GM12878 (cell line): Measurements from ENCODE around the gene SPPL2B. TPM values are rescaled to one million over a fixed set of nuclear protein-coding genes. Genes with fewer than 3 reads are reported as not detected.

Source experiments
- ATAC-seq: fragments of 200-7000 bp; cut with Tn5 transposase; 3 replicates; pipeline ENCODE4 v1.9.1; 2020; ENCODE audit warnings: mild to moderate bottlenecking, moderate library complexity
- BruUV-seq: library from RNA; stranded (reverse); fragments of 400-500 nt; replicated peaks from 2 replicates; lab custom pipeline; 2021; lab: Mats Ljungman, UMichigan
- CTCF ChIA-PET: fragments of 300-600 bp; sonication (Branson Sonifier 250); formaldehyde crosslinking; extraction: SDS; loops from one replicate; lab custom pipeline; 2021; ENCODE audit warnings: inconsistent platforms; lab: Yijun Ruan, JAX
- POLR2A ChIA-PET: fragments of 350-600 bp; formaldehyde crosslinking; extraction: SDS; loops from one replicate; lab custom pipeline; 2021; ENCODE audit warnings: inconsistent platforms; lab: Charles Lee
- RAD21 ChIA-PET: fragments of 300-600 bp; sonication (Branson Sonifier 250); formaldehyde crosslinking; loops from one replicate; lab custom pipeline; 2023; ENCODE audit warnings: antibody characterized with exemption; ENCODE audit not compliant: unreplicated experiment; lab: Charles Lee
- SMC1A ChIA-PET: fragments of 300-600 bp; sonication (Branson Sonifier 250); formaldehyde crosslinking; loops from one replicate; lab custom pipeline; 2023; ENCODE audit not compliant: unreplicated experiment, uncharacterized antibody; lab: Charles Lee
- DNase-seq: peaks from one replicate; pipeline ENCODE4 v3.0.0-alpha.2; 2011; ENCODE audit warnings: low read depth, low spot score
- FAIRE-seq: peaks from 3 replicates; lab custom pipeline; 2011; peaks lifted over from hg19 to GRCh38; lab: Jason Lieb, UNC
- H2AFZ ChIP-seq: 2 replicates; pipeline ENCODE4 v1.6.0; 2011; ENCODE audit warnings: low read depth, low read length, control low read depth; ENCODE audit not compliant: control insufficient read depth
- H3K27ac ChIP-seq: 2 replicates; pipeline ENCODE4 v1.5.1; 2011; ENCODE audit warnings: control low read depth; ENCODE audit not compliant: control insufficient read depth, insufficient read depth
- H3K27me3 ChIP-seq, 2 experiments: replicated peaks in 1 of 2; 2 replicates each; pipeline versions ENCODE4 v1.6.0 to v1.6.1; 2011; ENCODE audit warnings: low read length in 1 of 2; ENCODE audit not compliant: control insufficient read depth in 2 of 2, insufficient read depth in 2 of 2
- H3K36me3 ChIP-seq, 2 experiments: 2 replicates each; pipeline ENCODE4 v1.5.1; 2011; ENCODE audit warnings: low read length in 1 of 2; ENCODE audit not compliant: control insufficient read depth in 2 of 2, insufficient read depth in 2 of 2
- H3K4me1 ChIP-seq: 2 replicates; pipeline ENCODE4 v1.6.1; 2011; ENCODE audit warnings: mild to moderate bottlenecking, low read length, moderate library complexity, mixed read lengths; ENCODE audit not compliant: control insufficient read depth, insufficient read depth
- H3K4me2 ChIP-seq: 2 replicates; pipeline ENCODE4 v1.6.0; 2011; ENCODE audit warnings: control low read depth; ENCODE audit not compliant: control insufficient read depth, insufficient read depth
- H3K4me3 ChIP-seq: fragments of 200-600 bp; sonication (generic); 2 replicates; pipeline ENCODE4 v1.5.1; 2016
- H3K79me2 ChIP-seq: 2 replicates; pipeline ENCODE4 v1.6.0; 2011; ENCODE audit warnings: low read length; ENCODE audit not compliant: control insufficient read depth, insufficient read depth
- H3K9ac ChIP-seq: 2 replicates; pipeline ENCODE4 v1.8.0; 2011; ENCODE audit warnings: low read length, control low read depth, mixed read lengths; ENCODE audit not compliant: control insufficient read depth, insufficient read depth
- H3K9me3 ChIP-seq: replicated peaks from 3 replicates; pipeline ENCODE4 v1.5.1; 2011; ENCODE audit warnings: mild to moderate bottlenecking, low read length; ENCODE audit not compliant: control insufficient read depth, insufficient read depth
- H4K20me1 ChIP-seq: 2 replicates; pipeline ENCODE4 v1.6.0; 2011; ENCODE audit not compliant: control insufficient read depth, insufficient read depth
- BRCA1 ChIP-seq: IDR thresholded peaks from 2 replicates; pipeline ENCODE4 v1.6.1; 2011; ENCODE audit warnings: low read depth, low read length, improper control_type of control experiment
- CHD4 ChIP-seq: fragments of 200-600 bp; sonication (generic); IDR thresholded peaks from 2 replicates; pipeline ENCODE4 v1.6.1; 2016; ENCODE audit warnings: mild to moderate bottlenecking
- NR2F1 ChIP-seq: fragments of 450-650 bp; conservative IDR thresholded peaks from 2 replicates; pipeline ENCODE4 v1.6.1; 2017; ENCODE audit warnings: mild to moderate bottlenecking
- PBX3 ChIP-seq: IDR thresholded peaks from 2 replicates; pipeline ENCODE4 v1.6.1; 2011; ENCODE audit warnings: mild to moderate bottlenecking, low read depth, low read length, moderate library complexity; ENCODE audit not compliant: insufficient replicate concordance
- RB1 ChIP-seq: fragments of 450-650 bp; formaldehyde crosslinking; IDR thresholded peaks from 2 replicates; pipeline ENCODE4 v1.6.1; 2017; ENCODE audit warnings: mild to moderate bottlenecking, borderline replicate concordance
- RELA ChIP-seq: fragments of 450-650 bp; IDR thresholded peaks from 2 replicates; pipeline ENCODE4 v1.8.0; 2014; ENCODE audit warnings: borderline replicate concordance; ENCODE audit not compliant: partially characterized antibody
- TAF1 ChIP-seq: IDR thresholded peaks from 2 replicates; pipeline ENCODE4 v1.6.1; 2011; ENCODE audit warnings: mild to moderate bottlenecking, low read depth, low read length, borderline replicate concordance
- TBL1XR1 ChIP-seq: IDR thresholded peaks from 2 replicates; pipeline ENCODE4 v1.6.1; 2012; ENCODE audit warnings: low read depth, low read length, improper control_type of control experiment
- WGBS: methylation state at CpG from one replicate; pipeline ENCODE4 v1.1.6; 2016; ENCODE audit warnings: low lambda C conversion rate; ENCODE audit not compliant: insufficient replicate concordance, insufficient coverage; ENCODE audit errors: missing lambda C conversion rate; 5-methylcytosine and 5-hydroxymethylcytosine counted together
- in situ Hi-C: fragments of 300-500 bp; cut with MboI; formaldehyde crosslinking; loops from 9 replicates; pipeline ENCODE4 v1.14.3; 2018; ENCODE audit warnings: mixed read lengths
- intact Hi-C: fragments of 100-400 bp; cut with micrococcal nuclease; formaldehyde crosslinking; loops from one replicate; pipeline ENCODE4 v1.14.2; 2022; ENCODE audit not compliant: unreplicated experiment
- polyA plus RNA-seq, 11 experiments: library from polyadenylated mRNA; depleted of rRNA in 4 of 11; unstranded in 6 of 11; stranded (reverse) in 5 of 11; fragments of >200 nt; fragmentation: Nextera tagmentation in 4 of 11; fragmentation: Illumina TruSeq in 1 of 11; extraction: Ambion mirVana in 4 of 11; extraction: Trizol in 1 of 11; gene quantifications; 1 replicate in 1 of 11; 2 replicates in 10 of 11; pipeline versions ENCODE4 v1.2.1 to v1.2.3, GENCODE V29; 2011 to 2016; ENCODE audit warnings: inconsistent platforms in 2 of 11, missing spikeins in 2 of 11, low read depth in 1 of 11
- total RNA-seq, 4 experiments: library from RNA; depleted of rRNA in 3 of 4; stranded (reverse); fragments of >200 nt in 3 of 4; fragmentation: Illumina TruSeq in 1 of 4; extraction: Trizol in 1 of 4; gene quantifications; 2 replicates each; pipeline versions ENCODE4 v1.2.1 to v1.2.3, GENCODE V29; 2013 to 2021
- TF ChIP-seq, protein P1 (sequence below): fragments of 450-650 bp; formaldehyde crosslinking; IDR thresholded peaks from 2 replicates; pipeline ENCODE4 v1.4.0; 2020; ENCODE audit warnings: mild to moderate bottlenecking, moderate library complexity
- TF ChIP-seq, protein P2 (sequence below): IDR thresholded peaks from 2 replicates; pipeline ENCODE4 v1.6.1; 2012; ENCODE audit warnings: improper control_type of control experiment, low read depth, low read length; ENCODE audit not compliant: insufficient replicate concordance
- TF ChIP-seq, protein P3 (sequence below): IDR thresholded peaks from 2 replicates; pipeline ENCODE4 v1.6.1; 2011; ENCODE audit warnings: borderline replicate concordance, low read depth, mild to moderate bottlenecking, moderate library complexity, low read length; ENCODE audit not compliant: insufficient read depth, poor library complexity, severe bottlenecking

Gene SPPL2B
- total and polyA plus RNA-seq, 10 of the 15 experiments (the other 5 are each of a cell fraction or from before 2014, with no cell fraction given) = 0.29 to 56.5 (median 18.3) TPM

DNA sequence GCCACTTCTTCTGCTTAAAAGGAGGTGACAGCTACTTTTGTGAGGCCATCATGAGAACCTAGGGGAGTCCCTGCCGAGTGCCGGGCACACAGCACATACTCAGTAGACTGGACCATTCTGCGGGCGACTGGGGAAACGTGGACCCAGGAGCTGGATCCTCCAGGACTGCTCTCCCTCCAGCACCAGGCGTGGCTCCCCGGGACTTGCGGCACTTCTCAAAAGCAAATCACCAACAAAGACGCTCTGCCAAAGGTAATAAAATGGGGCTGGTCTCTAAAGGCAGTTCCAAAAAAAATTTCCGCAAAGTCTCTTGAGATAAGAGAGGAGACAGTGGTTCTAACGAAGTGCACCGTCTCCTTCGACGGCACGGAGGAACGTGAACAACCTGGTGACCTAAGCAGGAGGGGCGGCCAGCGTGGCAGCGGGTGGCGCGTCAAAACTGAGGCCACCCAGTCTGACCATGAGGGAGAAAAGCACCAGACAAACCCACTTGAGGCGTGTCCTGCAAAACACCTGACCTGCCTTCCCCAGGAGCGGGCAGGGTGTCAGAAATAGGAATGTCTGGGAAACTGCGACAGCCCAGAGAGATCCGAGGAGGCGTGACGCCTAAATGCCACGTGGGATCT lies 30.2 kb downstream of the SPPL2B start:
- H3K4me1 ChIP-seq = no peaks in the 10 kb centered on the region
- no peak overlapping the region for H3K9ac ChIP-seq
- 66% methylated on average over 28 of the region's 28 CpGs for WGBS
- intact Hi-C loops (no loop called here), in situ Hi-C loops (no loop called here)
- no peak overlapping the region for H2AFZ ChIP-seq
- CTCF ChIA-PET = no interaction called here
- DNase-seq = no peak
- POLR2A ChIA-PET = no interaction called here
- no peaks in the 10 kb centered on the region for H3K79me2 ChIP-seq
- H4K20me1 ChIP-seq = no peaks in the 10 kb centered on the region
- RAD21 ChIA-PET = no interaction called here
- H3K9me3 ChIP-seq = no peaks in the 10 kb centered on the region; the same call in 2 of the 3 replicates
- FAIRE-seq = no peak
- no peaks in the 10 kb centered on the region for H3K27me3 ChIP-seq
- no peak overlapping the region for H3K4me3 ChIP-seq
- no peak overlapping the region for H3K4me2 ChIP-seq
- H3K27ac ChIP-seq = no peak overlapping the region
- no peak for ATAC-seq
- no TSS peak for BruUV-seq
- H3K36me3 ChIP-seq = no peaks in the 10 kb centered on the region
- SMC1A ChIA-PET = no interaction called here
- no peak for TF ChIP-seq TBL1XR1
- TF ChIP-seq PBX3 = no peak
- TF ChIP-seq BRCA1 = no peak
- TF ChIP-seq, protein P1, sequence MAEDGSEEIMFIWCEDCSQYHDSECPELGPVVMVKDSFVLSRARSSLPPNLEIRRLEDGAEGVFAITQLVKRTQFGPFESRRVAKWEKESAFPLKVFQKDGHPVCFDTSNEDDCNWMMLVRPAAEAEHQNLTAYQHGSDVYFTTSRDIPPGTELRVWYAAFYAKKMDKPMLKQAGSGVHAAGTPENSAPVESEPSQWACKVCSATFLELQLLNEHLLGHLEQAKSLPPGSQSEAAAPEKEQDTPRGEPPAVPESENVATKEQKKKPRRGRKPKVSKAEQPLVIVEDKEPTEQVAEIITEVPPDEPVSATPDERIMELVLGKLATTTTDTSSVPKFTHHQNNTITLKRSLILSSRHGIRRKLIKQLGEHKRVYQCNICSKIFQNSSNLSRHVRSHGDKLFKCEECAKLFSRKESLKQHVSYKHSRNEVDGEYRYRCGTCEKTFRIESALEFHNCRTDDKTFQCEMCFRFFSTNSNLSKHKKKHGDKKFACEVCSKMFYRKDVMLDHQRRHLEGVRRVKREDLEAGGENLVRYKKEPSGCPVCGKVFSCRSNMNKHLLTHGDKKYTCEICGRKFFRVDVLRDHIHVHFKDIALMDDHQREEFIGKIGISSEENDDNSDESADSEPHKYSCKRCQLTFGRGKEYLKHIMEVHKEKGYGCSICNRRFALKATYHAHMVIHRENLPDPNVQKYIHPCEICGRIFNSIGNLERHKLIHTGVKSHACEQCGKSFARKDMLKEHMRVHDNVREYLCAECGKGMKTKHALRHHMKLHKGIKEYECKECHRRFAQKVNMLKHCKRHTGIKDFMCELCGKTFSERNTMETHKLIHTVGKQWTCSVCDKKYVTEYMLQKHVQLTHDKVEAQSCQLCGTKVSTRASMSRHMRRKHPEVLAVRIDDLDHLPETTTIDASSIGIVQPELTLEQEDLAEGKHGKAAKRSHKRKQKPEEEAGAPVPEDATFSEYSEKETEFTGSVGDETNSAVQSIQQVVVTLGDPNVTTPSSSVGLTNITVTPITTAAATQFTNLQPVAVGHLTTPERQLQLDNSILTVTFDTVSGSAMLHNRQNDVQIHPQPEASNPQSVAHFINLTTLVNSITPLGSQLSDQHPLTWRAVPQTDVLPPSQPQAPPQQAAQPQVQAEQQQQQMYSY (CRISPR knock-in tag) = no peak
- TF ChIP-seq, protein P2, sequence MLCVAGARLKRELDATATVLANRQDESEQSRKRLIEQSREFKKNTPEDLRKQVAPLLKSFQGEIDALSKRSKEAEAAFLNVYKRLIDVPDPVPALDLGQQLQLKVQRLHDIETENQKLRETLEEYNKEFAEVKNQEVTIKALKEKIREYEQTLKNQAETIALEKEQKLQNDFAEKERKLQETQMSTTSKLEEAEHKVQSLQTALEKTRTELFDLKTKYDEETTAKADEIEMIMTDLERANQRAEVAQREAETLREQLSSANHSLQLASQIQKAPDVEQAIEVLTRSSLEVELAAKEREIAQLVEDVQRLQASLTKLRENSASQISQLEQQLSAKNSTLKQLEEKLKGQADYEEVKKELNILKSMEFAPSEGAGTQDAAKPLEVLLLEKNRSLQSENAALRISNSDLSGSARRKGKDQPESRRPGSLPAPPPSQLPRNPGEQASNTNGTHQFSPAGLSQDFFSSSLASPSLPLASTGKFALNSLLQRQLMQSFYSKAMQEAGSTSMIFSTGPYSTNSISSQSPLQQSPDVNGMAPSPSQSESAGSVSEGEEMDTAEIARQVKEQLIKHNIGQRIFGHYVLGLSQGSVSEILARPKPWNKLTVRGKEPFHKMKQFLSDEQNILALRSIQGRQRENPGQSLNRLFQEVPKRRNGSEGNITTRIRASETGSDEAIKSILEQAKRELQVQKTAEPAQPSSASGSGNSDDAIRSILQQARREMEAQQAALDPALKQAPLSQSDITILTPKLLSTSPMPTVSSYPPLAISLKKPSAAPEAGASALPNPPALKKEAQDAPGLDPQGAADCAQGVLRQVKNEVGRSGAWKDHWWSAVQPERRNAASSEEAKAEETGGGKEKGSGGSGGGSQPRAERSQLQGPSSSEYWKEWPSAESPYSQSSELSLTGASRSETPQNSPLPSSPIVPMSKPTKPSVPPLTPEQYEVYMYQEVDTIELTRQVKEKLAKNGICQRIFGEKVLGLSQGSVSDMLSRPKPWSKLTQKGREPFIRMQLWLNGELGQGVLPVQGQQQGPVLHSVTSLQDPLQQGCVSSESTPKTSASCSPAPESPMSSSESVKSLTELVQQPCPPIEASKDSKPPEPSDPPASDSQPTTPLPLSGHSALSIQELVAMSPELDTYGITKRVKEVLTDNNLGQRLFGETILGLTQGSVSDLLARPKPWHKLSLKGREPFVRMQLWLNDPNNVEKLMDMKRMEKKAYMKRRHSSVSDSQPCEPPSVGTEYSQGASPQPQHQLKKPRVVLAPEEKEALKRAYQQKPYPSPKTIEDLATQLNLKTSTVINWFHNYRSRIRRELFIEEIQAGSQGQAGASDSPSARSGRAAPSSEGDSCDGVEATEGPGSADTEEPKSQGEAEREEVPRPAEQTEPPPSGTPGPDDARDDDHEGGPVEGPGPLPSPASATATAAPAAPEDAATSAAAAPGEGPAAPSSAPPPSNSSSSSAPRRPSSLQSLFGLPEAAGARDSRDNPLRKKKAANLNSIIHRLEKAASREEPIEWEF = no peak
- no peak for TF ChIP-seq TAF1
- TF ChIP-seq, protein P3, sequence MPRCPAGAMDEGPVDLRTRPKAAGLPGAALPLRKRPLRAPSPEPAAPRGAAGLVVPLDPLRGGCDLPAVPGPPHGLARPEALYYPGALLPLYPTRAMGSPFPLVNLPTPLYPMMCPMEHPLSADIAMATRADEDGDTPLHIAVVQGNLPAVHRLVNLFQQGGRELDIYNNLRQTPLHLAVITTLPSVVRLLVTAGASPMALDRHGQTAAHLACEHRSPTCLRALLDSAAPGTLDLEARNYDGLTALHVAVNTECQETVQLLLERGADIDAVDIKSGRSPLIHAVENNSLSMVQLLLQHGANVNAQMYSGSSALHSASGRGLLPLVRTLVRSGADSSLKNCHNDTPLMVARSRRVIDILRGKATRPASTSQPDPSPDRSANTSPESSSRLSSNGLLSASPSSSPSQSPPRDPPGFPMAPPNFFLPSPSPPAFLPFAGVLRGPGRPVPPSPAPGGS = no peak
- TF ChIP-seq CHD4 = no peak
- no peak for TF ChIP-seq RELA
- TF ChIP-seq RB1 = no peak
- TF ChIP-seq NR2F1 = no peak
